ENCODE measurements around the gene REC114.

The REC114 gene

GRCh38 chr15:73460662-73461061 lies 17.7 kb downstream of the REC114 start:
- no peak for DNase-seq (ENCODE audit: extremely low read depth, low read depth)
- TF ChIP-seq, protein P1, sequence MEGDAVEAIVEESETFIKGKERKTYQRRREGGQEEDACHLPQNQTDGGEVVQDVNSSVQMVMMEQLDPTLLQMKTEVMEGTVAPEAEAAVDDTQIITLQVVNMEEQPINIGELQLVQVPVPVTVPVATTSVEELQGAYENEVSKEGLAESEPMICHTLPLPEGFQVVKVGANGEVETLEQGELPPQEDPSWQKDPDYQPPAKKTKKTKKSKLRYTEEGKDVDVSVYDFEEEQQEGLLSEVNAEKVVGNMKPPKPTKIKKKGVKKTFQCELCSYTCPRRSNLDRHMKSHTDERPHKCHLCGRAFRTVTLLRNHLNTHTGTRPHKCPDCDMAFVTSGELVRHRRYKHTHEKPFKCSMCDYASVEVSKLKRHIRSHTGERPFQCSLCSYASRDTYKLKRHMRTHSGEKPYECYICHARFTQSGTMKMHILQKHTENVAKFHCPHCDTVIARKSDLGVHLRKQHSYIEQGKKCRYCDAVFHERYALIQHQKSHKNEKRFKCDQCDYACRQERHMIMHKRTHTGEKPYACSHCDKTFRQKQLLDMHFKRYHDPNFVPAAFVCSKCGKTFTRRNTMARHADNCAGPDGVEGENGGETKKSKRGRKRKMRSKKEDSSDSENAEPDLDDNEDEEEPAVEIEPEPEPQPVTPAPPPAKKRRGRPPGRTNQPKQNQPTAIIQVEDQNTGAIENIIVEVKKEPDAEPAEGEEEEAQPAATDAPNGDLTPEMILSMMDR (IDR thresholded peaks at IDR 0.05; ENCODE audit: low read depth, low read length) = no peak

DNA sequence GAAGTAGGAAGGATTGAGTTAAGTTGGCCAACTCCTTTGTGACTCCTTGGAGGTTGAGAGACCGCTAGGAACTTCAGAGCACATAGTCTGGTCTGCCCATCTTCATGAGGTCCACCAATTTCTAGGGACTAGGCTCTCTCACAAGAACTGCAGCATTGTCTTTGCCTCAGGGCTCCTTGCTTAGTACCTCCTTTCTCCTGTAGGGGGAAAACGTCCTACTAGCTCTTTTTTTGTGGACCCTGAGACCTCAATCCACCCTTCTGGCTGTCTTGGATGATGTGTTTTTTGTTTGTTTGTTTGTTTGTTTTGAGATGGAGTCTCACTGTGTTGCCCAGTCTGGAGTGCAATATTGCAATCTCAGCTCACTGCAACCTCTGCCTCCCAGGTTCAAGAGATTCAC lies 21.6 kb downstream of the REC114 start:
- DNase-seq (ENCODE audit: extremely low read depth, low read depth) = no peak
- TF ChIP-seq, protein P1 (IDR thresholded peaks at IDR 0.05; ENCODE audit: low read depth, low read length) = no peak

GRCh38 chr15:73467758-73468157 lies 24.8 kb downstream of the REC114 start:
- TF ChIP-seq, protein P1 (IDR thresholded peaks at IDR 0.05; ENCODE audit: low read depth, low read length) = no peak

DNA sequence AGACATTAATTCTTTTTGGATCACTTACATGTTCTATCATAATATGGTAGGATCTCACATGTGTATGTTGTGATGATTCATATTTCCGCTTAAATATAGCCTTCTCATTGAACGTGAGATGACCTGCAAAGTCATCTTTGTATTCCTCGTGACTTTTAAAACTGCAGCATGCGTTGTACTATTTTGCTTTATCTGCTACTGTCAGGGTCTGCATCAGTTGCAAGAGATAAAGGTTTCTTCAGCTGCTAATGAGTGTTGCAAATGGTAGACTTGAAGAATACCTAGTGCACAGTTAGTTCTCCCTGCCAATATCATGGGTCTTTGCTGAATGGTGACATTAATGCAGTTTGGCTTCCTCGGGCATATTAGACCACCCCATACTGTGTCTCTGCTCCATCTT lies 31.8 kb downstream of the REC114 start:
- TF ChIP-seq, protein P1 (IDR thresholded peaks at IDR 0.05; ENCODE audit: low read depth, low read length) = no peak
- no peak for DNase-seq (ENCODE audit: extremely low read depth, low read depth)

More at GRCh38 chr15:73467758-73468157, 24.8 kb downstream of the REC114 start:
- no peak for DNase-seq (ENCODE audit: extremely low read depth, low read depth)

- DNase-seq (ENCODE audit: extremely low read depth, low read depth) = no peak
- TF ChIP-seq, protein P1 (IDR thresholded peaks at IDR 0.05; ENCODE audit: low read depth, low read length) = no peak
Observed at GRCh38 chr15:73476704-73477216, 33.8 kb downstream of the REC114 start.

DNA sequence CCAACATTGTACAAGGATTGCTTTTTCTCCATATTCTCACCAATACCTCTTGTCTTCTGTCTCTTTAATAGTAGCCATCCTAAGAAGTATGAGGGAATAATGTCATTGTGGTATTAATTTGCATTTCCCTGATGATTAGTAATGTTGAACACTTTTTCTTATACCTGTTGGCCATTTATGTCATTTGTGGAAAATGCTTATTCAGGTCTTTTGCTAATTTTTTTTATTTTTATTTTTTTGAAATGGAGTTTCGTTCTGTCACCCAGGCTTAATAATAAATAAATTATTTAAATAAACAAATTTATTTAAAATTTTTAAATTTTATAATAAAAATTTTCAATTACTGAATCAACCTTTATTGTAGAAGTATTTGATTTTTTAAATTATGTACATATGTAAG lies 37.1 kb downstream of the REC114 start:
- DNase-seq (ENCODE audit: extremely low read depth, low read depth) = no peak
- TF ChIP-seq, protein P1 (IDR thresholded peaks at IDR 0.05; ENCODE audit: low read depth, low read length) = no peak

- TF ChIP-seq, protein P1 (IDR thresholded peaks at IDR 0.05; ENCODE audit: low read depth, low read length) = no peak
- no peak for DNase-seq (ENCODE audit: extremely low read depth, low read depth)
Observed at GRCh38 chr15:73482166-73482565, 39.2 kb downstream of the REC114 start.

Measured in AG09319 (cell line).